H1 (cell line): ENCODE data around the gene CDKN1A. TPM values are rescaled to one million over a fixed set of nuclear protein-coding genes. Genes with fewer than 3 reads are reported as not detected.

Experiments used
- BCL11A ChIP-seq, 2 experiments: IDR thresholded peaks; one replicate each; pipeline ENCODE4 v1.6.1; 2011; ENCODE audit warnings: low read depth in 2 of 2, low read length in 2 of 2, mild to moderate bottlenecking in 2 of 2
- CTBP2 ChIP-seq: IDR thresholded peaks from 2 replicates; pipeline ENCODE4 v1.7.0; 2011; ENCODE audit warnings: borderline replicate concordance, mild to moderate bottlenecking, moderate library complexity, mixed read lengths, low read length; ENCODE audit not compliant: insufficient read depth, insufficient read length
- HDAC2 ChIP-seq, 2 experiments: fragments of 300-600 bp in 1 of 2; sonication (generic) in 1 of 2; IDR thresholded peaks; 2 replicates each; pipeline ENCODE4 v1.6.1; 2011 to 2012; ENCODE audit warnings: low read depth in 2 of 2, low read length in 2 of 2, mild to moderate bottlenecking in 2 of 2, moderate library complexity in 2 of 2, borderline replicate concordance in 1 of 2, inconsistent platforms in 1 of 2
- JUN ChIP-seq: IDR thresholded peaks from 2 replicates; pipeline ENCODE4 v1.6.1; 2011; ENCODE audit warnings: low read depth, mild to moderate bottlenecking, improper control_type of control experiment, low read length
- KDM4A ChIP-seq: IDR thresholded peaks from one replicate; pipeline ENCODE4 v1.7.1; 2012; ENCODE audit warnings: low read depth, mild to moderate bottlenecking, moderate library complexity, low read length, inconsistent platforms; ENCODE audit not compliant: severe bottlenecking
- NANOG ChIP-seq: IDR thresholded peaks from 2 replicates; pipeline ENCODE4 v1.6.1; 2011; ENCODE audit warnings: low read length, low read depth, mild to moderate bottlenecking, inconsistent platforms; ENCODE audit not compliant: insufficient read depth, poor library complexity, severe bottlenecking
- RBBP5 ChIP-seq: IDR thresholded peaks from 2 replicates; pipeline ENCODE4 v1.7.1; 2012; ENCODE audit warnings: low read depth, mild to moderate bottlenecking, inconsistent platforms, low read length, moderate library complexity, borderline replicate concordance
- SIN3A ChIP-seq, 2 experiments: IDR thresholded peaks in 1 of 2; conservative IDR thresholded peaks in 1 of 2; 2 replicates each; pipeline ENCODE4 v1.6.1; 2011 to 2012; ENCODE audit warnings: low read length in 2 of 2, improper control_type of control experiment in 1 of 2, low read depth in 1 of 2, mild to moderate bottlenecking in 1 of 2
- TAF1 ChIP-seq: IDR thresholded peaks from 2 replicates; pipeline ENCODE4 v1.6.1; 2011; ENCODE audit warnings: mild to moderate bottlenecking, low read depth, low read length
- polyA plus RNA-seq, 7 experiments: library from polyadenylated mRNA; depleted of rRNA in 3 of 7; stranded (reverse) in 5 of 7; unstranded in 2 of 7; fragments of >200 nt in 5 of 7; fragments of 200-250 nt in 2 of 7; gene quantifications; 1 replicate in 5 of 7; 2 replicates in 1 of 7; 4 replicates in 1 of 7; pipeline versions ENCODE4 v1.2.1 to v1.2.3, GENCODE V29; 2011 to 2013; ENCODE audit warnings: missing spikeins in 2 of 7, mixed read lengths in 2 of 7
- total RNA-seq: library from RNA; stranded (reverse); fragmentation: NEBNext Ultra II Directional; extraction: Animal tissue kit (Norgen Biotek cat#: 25700); gene quantifications from 2 replicates; pipeline ENCODE4 v1.2.1, GENCODE V29; 2021
- TF ChIP-seq, protein P1 (sequence below): fragments of 300-600 bp; sonication (generic); IDR thresholded peaks from 2 replicates; pipeline ENCODE4 v1.7.1; 2012; ENCODE audit warnings: low read length, moderate library complexity, mild to moderate bottlenecking, inconsistent platforms; ENCODE audit not compliant: insufficient replicate concordance

CDKN1A gene
- total and polyA plus RNA-seq, 2 of the 8 experiments (the other 6 are each of a cell fraction or from before 2014, with no cell fraction given), result 15.2 to 36.0 TPM

GRCh38 chr6:36700831-36701230, 22.3 kb downstream of the CDKN1A start (continued):
- TF ChIP-seq, protein P1, sequence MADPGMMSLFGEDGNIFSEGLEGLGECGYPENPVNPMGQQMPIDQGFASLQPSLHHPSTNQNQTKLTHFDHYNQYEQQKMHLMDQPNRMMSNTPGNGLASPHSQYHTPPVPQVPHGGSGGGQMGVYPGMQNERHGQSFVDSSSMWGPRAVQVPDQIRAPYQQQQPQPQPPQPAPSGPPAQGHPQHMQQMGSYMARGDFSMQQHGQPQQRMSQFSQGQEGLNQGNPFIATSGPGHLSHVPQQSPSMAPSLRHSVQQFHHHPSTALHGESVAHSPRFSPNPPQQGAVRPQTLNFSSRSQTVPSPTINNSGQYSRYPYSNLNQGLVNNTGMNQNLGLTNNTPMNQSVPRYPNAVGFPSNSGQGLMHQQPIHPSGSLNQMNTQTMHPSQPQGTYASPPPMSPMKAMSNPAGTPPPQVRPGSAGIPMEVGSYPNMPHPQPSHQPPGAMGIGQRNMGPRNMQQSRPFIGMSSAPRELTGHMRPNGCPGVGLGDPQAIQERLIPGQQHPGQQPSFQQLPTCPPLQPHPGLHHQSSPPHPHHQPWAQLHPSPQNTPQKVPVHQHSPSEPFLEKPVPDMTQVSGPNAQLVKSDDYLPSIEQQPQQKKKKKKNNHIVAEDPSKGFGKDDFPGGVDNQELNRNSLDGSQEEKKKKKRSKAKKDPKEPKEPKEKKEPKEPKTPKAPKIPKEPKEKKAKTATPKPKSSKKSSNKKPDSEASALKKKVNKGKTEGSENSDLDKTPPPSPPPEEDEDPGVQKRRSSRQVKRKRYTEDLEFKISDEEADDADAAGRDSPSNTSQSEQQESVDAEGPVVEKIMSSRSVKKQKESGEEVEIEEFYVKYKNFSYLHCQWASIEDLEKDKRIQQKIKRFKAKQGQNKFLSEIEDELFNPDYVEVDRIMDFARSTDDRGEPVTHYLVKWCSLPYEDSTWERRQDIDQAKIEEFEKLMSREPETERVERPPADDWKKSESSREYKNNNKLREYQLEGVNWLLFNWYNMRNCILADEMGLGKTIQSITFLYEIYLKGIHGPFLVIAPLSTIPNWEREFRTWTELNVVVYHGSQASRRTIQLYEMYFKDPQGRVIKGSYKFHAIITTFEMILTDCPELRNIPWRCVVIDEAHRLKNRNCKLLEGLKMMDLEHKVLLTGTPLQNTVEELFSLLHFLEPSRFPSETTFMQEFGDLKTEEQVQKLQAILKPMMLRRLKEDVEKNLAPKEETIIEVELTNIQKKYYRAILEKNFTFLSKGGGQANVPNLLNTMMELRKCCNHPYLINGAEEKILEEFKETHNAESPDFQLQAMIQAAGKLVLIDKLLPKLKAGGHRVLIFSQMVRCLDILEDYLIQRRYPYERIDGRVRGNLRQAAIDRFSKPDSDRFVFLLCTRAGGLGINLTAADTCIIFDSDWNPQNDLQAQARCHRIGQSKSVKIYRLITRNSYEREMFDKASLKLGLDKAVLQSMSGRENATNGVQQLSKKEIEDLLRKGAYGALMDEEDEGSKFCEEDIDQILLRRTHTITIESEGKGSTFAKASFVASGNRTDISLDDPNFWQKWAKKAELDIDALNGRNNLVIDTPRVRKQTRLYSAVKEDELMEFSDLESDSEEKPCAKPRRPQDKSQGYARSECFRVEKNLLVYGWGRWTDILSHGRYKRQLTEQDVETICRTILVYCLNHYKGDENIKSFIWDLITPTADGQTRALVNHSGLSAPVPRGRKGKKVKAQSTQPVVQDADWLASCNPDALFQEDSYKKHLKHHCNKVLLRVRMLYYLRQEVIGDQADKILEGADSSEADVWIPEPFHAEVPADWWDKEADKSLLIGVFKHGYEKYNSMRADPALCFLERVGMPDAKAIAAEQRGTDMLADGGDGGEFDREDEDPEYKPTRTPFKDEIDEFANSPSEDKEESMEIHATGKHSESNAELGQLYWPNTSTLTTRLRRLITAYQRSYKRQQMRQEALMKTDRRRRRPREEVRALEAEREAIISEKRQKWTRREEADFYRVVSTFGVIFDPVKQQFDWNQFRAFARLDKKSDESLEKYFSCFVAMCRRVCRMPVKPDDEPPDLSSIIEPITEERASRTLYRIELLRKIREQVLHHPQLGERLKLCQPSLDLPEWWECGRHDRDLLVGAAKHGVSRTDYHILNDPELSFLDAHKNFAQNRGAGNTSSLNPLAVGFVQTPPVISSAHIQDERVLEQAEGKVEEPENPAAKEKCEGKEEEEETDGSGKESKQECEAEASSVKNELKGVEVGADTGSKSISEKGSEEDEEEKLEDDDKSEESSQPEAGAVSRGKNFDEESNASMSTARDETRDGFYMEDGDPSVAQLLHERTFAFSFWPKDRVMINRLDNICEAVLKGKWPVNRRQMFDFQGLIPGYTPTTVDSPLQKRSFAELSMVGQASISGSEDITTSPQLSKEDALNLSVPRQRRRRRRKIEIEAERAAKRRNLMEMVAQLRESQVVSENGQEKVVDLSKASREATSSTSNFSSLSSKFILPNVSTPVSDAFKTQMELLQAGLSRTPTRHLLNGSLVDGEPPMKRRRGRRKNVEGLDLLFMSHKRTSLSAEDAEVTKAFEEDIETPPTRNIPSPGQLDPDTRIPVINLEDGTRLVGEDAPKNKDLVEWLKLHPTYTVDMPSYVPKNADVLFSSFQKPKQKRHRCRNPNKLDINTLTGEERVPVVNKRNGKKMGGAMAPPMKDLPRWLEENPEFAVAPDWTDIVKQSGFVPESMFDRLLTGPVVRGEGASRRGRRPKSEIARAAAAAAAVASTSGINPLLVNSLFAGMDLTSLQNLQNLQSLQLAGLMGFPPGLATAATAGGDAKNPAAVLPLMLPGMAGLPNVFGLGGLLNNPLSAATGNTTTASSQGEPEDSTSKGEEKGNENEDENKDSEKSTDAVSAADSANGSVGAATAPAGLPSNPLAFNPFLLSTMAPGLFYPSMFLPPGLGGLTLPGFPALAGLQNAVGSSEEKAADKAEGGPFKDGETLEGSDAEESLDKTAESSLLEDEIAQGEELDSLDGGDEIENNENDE, result no peak
- TF ChIP-seq CTBP2 (no peak), KDM4A (no peak), NANOG (no peak), JUN (no peak), SIN3A (conservative IDR thresholded peaks at IDR 0.05 in 1 of 2, IDR thresholded peaks at IDR 0.05 in 1 of 2; ENCODE audit: low read depth in 1 of 2, low read length in 2 of 2) (no peak), TAF1 (no peak), BCL11A (IDR thresholded peaks at IDR 0.05; ENCODE audit: low read depth in 2 of 2, low read length in 2 of 2) (no peak), RBBP5 (no peak), HDAC2 (IDR thresholded peaks at IDR 0.05; ENCODE audit: borderline replicate concordance in 1 of 2, low read depth in 2 of 2, low read length in 2 of 2) (no peak)
